Measurements from ENCODE around the gene FAM78B. TPM values are rescaled to one million over a fixed set of nuclear protein-coding genes. Genes with fewer than 3 reads are reported as not detected.

Gene FAM78B
- total and polyA plus RNA-seq, 4 donors, result 0.30 to 1.4 (median 0.46) TPM

DNA sequence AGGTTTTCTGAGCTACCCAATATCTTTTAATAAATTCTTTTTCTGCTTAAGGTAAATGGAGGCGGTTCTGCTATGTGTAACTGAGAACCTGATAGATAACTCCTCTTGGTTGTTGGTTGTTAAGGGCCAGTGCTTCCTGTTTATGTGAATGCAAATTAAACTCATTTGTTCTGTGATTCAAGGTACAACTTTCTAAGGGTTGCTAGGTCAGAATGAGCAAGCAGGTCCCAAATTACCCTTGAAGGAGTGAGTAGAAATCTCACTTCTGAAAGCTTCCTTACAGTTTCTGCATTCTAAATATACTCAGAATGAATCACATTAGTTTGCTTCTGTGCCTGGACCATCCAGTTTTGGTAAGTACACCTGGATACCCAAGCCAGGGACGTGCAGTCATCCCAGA lies 15.5 kb upstream of the FAM78B start:
- Histone ChIP-seq H3K27me3 (ENCODE audit: control insufficient read depth in 3 of 3, insufficient read depth in 3 of 3, low read length in 2 of 3) (no peaks in the 10 kb centered on the region), H3K36me3 (ENCODE audit: control insufficient read depth in 4 of 4, insufficient read depth in 4 of 4, low read length in 4 of 4) (no peaks in the 10 kb centered on the region), H3K27ac (ENCODE audit: low read depth in 1 of 2, low read length in 1 of 2) (no peak overlapping the region), H3K4me3 (no peak overlapping the region), H3K9me3 (ENCODE audit: control insufficient read depth in 4 of 4, insufficient read depth in 3 of 4, low read length in 3 of 4) (peaks cover 0 to 1% (median 0%) of the 10 kb centered on the region in 4 donors), H3K9ac (ENCODE audit: insufficient read depth in 1 of 2, low read length in 2 of 2) (no peak overlapping the region), H3K4me1 (ENCODE audit: control insufficient read depth in 5 of 5, insufficient read depth in 5 of 5, low read length in 5 of 5) (no peaks in the 10 kb centered on the region)
- DNase-seq (no peak), ATAC-seq (ENCODE audit: insufficient read depth, low FRiP score) (no peak)
- TF ChIP-seq, protein P1, sequence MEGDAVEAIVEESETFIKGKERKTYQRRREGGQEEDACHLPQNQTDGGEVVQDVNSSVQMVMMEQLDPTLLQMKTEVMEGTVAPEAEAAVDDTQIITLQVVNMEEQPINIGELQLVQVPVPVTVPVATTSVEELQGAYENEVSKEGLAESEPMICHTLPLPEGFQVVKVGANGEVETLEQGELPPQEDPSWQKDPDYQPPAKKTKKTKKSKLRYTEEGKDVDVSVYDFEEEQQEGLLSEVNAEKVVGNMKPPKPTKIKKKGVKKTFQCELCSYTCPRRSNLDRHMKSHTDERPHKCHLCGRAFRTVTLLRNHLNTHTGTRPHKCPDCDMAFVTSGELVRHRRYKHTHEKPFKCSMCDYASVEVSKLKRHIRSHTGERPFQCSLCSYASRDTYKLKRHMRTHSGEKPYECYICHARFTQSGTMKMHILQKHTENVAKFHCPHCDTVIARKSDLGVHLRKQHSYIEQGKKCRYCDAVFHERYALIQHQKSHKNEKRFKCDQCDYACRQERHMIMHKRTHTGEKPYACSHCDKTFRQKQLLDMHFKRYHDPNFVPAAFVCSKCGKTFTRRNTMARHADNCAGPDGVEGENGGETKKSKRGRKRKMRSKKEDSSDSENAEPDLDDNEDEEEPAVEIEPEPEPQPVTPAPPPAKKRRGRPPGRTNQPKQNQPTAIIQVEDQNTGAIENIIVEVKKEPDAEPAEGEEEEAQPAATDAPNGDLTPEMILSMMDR (IDR thresholded peaks at IDR 0.05; ENCODE audit: control extremely low read depth, extremely low read depth), result no peak
- WGBS, 2 donors, result 61 to 76% methylated on average over 2 of the region's 2 CpGs

GRCh38 chr1:166176416-166176815 lies 9.6 kb upstream of the FAM78B start:
- TF ChIP-seq, protein P1 (IDR thresholded peaks at IDR 0.05; ENCODE audit: control extremely low read depth, extremely low read depth), result no peak

DNA sequence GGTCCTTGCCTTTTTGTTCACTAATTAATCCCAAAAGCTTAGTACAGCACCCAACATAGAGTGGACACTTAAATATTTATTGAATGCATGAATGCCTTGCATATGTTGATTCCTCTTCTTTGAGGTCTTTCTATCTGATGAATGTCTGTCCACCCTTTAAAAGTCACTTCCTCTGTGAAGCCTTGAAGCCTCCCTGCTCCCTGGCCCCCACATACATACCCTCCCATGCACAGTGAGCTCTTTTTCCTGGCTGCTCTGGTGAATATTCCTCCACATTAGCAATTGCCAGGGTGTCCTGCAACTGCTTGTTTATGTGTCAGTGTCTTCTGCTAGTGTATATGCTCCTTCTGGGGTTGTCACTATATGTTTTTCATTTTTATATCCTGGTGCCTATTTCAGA lies 8.2 kb upstream of the FAM78B start:
- no peaks in the 10 kb centered on the region for H3K4me1 ChIP-seq (ENCODE audit: control insufficient read depth in 5 of 5, insufficient read depth in 5 of 5, low read length in 5 of 5)
- no peak overlapping the region for H3K27ac ChIP-seq (ENCODE audit: low read depth in 1 of 2, low read length in 1 of 2)
- no peaks in the 10 kb centered on the region for H3K36me3 ChIP-seq (ENCODE audit: control insufficient read depth in 4 of 4, insufficient read depth in 4 of 4, low read length in 4 of 4)
- no peak overlapping the region for H3K4me3 ChIP-seq
- peaks cover 0 to 2% (median 0%) of the 10 kb centered on the region in 3 donors for H3K27me3 ChIP-seq (ENCODE audit: control insufficient read depth in 3 of 3, insufficient read depth in 3 of 3, low read length in 2 of 3)
- H3K9ac ChIP-seq (ENCODE audit: insufficient read depth in 1 of 2, low read length in 2 of 2), result no peak overlapping the region
- TF ChIP-seq, protein P1 (IDR thresholded peaks at IDR 0.05; ENCODE audit: control extremely low read depth, extremely low read depth), result no peak
- no peak for ATAC-seq (ENCODE audit: insufficient read depth, low FRiP score)
- peaks cover 0 to 2% (median 0%) of the 10 kb centered on the region in 4 donors for H3K9me3 ChIP-seq (ENCODE audit: control insufficient read depth in 4 of 4, insufficient read depth in 3 of 4, low read length in 3 of 4)
- DNase-seq, result no peak

More at GRCh38 chr1:166176416-166176815, 9.6 kb upstream of the FAM78B start:
- Histone ChIP-seq H3K9ac (ENCODE audit: insufficient read depth in 1 of 2, low read length in 2 of 2) (no peak overlapping the region), H3K27me3 (ENCODE audit: control insufficient read depth in 3 of 3, insufficient read depth in 3 of 3, low read length in 2 of 3) (peaks cover 0 to 2% (median 0%) of the 10 kb centered on the region in 3 donors), H3K9me3 (ENCODE audit: control insufficient read depth in 4 of 4, insufficient read depth in 3 of 4, low read length in 3 of 4) (peaks cover 0 to 2% (median 0%) of the 10 kb centered on the region in 4 donors), H3K4me3 (no peak overlapping the region), H3K36me3 (ENCODE audit: control insufficient read depth in 4 of 4, insufficient read depth in 4 of 4, low read length in 4 of 4) (no peaks in the 10 kb centered on the region), H3K27ac (ENCODE audit: low read depth in 1 of 2, low read length in 1 of 2) (no peak overlapping the region), H3K4me1 (ENCODE audit: control insufficient read depth in 5 of 5, insufficient read depth in 5 of 5, low read length in 5 of 5) (no peaks in the 10 kb centered on the region)
- DNase-seq (no peak), ATAC-seq (ENCODE audit: insufficient read depth, low FRiP score) (no peak)
- WGBS, 2 donors, result 92 to 93% methylated on average over 2 of the region's 2 CpGs

DNA sequence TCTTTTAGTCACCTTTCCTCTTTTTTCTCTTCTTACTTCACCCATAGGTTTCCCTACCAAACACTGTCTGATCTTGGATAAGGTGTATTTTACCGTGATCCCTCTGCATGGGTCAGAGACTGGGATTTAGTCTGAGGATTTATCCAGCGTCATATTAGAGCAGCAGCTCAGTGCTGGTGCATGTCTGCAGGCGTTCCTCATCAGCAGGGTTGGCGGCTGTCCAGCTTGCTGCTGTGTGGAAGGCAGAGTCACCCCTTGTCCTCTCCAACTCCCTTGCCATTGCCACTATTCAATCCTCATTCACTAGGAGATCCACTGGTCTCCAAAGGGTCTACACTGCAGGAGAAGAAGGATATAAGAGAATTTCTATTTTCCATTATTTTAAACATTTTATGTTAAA lies 7.3 kb upstream of the FAM78B start:
- Histone ChIP-seq H3K27ac (ENCODE audit: low read depth in 1 of 2, low read length in 1 of 2) (no peak overlapping the region), H3K36me3 (ENCODE audit: control insufficient read depth in 4 of 4, insufficient read depth in 4 of 4, low read length in 4 of 4) (no peaks in the 10 kb centered on the region), H3K4me3 (no peak overlapping the region), H3K27me3 (ENCODE audit: control insufficient read depth in 3 of 3, insufficient read depth in 3 of 3, low read length in 2 of 3) (peaks cover 0 to 3% (median 2%) of the 10 kb centered on the region in 3 donors), H3K4me1 (ENCODE audit: control insufficient read depth in 5 of 5, insufficient read depth in 5 of 5, low read length in 5 of 5) (no peaks in the 10 kb centered on the region), H3K9ac (ENCODE audit: insufficient read depth in 1 of 2, low read length in 2 of 2) (no peak overlapping the region), H3K9me3 (ENCODE audit: control insufficient read depth in 4 of 4, insufficient read depth in 3 of 4, low read length in 3 of 4) (peaks cover 0 to 2% (median 0%) of the 10 kb centered on the region in 4 donors)
- TF ChIP-seq, protein P1 (IDR thresholded peaks at IDR 0.05; ENCODE audit: control extremely low read depth, extremely low read depth), result no peak
- ATAC-seq (ENCODE audit: insufficient read depth, low FRiP score) (no peak), DNase-seq (peak in 2 of 3 donors; percentile 2 to 21)
- 69% methylated on average over 4 of the region's 4 CpGs for WGBS, 2 donors
